GM12801 (cell line): ENCODE results near the gene AKAP6.

Experiments used
- TF ChIP-seq, protein P1 (sequence below): IDR thresholded peaks from one replicate; pipeline ENCODE4 v1.5.1; 2011; ENCODE audit warnings: control low read depth; ENCODE audit not compliant: insufficient read length; ENCODE audit errors: extremely low read depth

AKAP6 gene

DNA sequence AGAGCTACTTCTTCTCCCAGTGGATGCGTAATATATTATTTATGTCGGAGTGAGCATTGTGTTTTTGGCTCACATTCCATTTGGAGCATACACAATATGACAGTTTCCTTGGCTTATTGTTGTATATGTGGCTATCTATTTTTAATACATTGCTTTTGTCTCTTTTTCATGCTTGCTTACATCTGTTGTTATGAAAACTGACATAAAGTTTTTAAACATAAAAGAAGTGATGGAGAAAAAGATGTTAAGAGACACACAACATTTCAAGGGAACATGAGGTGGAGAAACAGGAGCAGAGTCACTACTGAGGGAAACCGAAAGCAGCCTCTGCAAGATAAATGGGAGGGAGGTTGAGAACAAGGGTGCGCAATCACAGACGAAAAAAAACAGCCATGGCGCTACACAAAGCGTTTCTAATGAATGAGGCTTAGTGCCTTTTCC is 381.2 kb downstream of the AKAP6 start:
- TF ChIP-seq, protein P1, sequence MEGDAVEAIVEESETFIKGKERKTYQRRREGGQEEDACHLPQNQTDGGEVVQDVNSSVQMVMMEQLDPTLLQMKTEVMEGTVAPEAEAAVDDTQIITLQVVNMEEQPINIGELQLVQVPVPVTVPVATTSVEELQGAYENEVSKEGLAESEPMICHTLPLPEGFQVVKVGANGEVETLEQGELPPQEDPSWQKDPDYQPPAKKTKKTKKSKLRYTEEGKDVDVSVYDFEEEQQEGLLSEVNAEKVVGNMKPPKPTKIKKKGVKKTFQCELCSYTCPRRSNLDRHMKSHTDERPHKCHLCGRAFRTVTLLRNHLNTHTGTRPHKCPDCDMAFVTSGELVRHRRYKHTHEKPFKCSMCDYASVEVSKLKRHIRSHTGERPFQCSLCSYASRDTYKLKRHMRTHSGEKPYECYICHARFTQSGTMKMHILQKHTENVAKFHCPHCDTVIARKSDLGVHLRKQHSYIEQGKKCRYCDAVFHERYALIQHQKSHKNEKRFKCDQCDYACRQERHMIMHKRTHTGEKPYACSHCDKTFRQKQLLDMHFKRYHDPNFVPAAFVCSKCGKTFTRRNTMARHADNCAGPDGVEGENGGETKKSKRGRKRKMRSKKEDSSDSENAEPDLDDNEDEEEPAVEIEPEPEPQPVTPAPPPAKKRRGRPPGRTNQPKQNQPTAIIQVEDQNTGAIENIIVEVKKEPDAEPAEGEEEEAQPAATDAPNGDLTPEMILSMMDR = no peak

DNA sequence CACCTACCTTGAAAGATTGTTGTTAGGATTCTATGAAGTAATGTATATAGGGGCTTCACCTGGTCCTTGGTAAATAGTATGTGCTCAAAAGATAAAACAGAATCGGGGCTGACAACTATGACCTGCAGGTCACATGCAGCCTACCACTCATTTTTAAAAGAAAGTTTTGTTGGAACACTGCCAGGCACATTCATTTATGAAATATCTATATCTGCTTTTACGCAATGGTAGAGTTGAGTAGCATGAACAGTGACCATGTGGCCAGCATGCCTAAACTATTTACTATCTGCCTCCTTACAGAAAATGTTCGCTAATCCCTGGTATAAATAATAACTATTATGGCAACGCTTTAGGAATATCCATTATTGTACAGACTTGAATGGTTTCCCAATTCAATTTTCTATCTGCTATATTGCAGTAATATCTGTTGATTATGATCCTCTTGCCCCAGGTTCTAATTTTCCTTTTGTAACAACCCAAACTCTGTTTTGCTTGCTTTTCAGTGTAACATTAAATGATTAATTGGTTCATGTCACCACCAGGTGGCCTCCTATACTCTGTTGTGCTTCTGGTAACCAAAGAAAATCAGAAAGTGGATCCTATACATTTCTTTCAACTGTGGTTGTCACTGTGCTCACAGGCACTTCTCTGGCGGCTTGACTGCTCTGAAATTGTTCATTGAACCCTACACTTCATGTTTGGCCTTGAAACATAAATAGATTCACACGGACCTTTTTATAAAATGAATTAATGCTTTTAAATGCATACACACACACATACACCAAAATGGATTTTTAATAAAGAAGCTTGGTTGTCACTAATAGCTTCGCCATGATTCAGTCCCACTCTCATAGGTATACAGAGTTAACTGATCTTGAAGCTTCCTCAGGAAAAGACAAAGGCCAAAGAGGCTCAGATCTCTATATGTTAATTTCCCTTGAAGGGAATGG is 381.9 kb downstream of the AKAP6 start:
- TF ChIP-seq, protein P1 = no peak

DNA sequence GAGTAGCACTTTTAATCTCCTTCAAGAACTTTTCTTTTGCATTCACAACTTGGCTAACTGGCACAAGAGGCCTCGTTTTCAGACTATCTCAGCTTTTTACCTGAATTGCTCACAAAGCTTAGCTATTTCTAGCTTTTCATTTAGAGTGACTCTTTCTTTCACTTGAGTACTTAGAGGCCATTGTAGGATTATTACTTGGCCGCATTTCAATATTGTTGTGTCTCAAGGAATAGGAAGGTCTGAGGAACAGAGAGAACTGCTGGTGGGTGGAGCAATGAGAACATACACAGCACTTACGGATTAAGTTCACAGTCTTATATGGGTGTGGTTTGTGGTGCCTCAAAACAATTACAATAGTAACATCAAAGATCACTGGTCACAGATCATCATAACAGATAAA is 384.8 kb downstream of the AKAP6 start:
- TF ChIP-seq, protein P1 = no peak

DNA sequence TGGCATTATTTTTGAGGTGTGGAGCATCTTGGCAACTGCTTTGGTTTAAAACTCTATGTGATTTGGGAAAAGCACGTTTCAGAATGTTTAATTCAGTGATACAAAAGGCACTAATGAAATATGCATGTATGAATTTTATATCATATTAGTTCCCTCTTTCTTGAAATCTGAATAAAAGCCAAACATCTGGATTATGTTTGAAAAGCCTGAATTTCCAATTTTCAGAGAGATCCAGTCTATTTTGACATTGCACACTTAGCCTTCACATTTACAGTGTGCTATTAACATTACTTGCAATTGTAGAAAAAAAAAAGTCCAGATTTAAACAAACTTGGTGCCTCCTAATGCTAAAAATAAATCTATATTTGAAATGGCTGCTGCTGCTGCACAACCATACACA is 390.5 kb downstream of the AKAP6 start:
- TF ChIP-seq, protein P1 = no peak

DNA sequence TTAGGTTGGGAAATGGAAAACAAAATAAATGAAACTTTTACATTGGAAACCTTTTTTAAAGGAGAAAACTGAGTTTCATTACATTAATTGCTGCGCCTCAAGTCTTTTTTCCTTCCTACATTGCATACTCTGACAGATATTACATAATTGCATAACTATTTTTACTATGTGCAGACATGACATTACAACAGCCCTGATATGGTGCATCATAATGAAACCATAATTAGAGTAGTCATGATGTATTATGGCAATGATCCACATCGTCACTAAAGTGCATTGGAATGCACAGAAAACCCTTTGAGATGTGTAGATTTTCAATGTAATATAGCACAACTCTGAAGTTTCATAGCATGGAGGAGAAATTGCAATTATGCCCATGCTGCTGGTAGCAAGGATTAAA is 391.8 kb downstream of the AKAP6 start:
- TF ChIP-seq, protein P1 = no peak

DNA sequence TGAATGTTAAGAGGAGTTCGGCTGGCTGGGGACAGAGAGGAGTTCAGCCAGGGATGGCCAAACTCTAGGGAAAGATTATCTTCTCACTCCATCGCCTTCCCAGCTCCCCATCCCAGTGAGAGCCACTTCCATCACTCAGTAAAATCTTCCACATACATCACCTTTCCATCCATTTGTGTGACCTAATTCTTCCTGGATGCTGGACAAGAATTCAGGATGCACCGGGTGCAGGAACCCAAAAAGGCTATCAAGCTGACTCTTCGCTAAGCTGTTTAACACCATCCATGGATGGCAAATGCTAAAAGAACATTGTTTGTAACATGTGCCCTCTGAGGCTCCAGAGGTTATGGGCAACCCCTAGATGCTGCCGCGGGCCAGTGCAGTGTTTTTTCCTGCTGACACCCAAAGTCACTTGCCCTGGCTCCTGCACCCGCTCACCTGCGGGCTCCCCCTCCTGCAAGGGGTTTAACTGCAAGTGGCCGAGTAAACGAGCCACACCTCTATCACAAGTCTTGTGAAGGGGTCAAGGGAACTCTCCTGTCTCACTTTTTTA is 393.6 kb downstream of the AKAP6 start:
- TF ChIP-seq, protein P1 = no peak

DNA sequence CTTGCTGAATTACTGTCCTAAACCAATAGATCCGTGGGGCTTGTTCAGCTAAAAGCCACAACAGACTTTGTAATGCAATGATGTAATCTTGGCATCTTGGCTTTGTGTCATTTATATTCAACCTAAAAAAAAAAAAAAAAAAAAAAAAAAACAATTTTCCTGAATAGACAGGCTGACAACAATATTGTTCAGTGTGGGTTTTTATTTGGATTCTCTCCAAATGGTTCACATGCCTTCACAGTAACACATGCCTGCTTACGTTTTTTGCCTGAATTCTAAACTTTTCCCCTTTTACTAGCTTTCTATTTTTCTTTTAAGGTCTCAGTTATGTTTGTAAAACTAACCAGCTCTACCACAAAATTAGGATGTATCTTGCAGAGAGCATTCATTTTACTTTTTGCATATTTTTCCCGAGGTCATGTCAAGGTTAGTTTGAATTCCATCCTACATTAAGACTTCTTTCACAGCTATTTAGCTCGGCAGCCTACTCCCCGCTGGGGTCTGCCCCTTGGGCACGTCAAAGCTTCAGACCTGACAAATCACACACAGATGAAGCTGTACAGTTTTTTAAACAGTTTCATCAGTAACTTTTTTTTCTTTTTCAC is 395.9 kb downstream of the AKAP6 start:
- TF ChIP-seq, protein P1 = no peak
